MCF 10A (cell line): ENCODE results near the gene TMEM53. TPM values are rescaled to one million over a fixed set of nuclear protein-coding genes. Genes with fewer than 3 reads are reported as not detected.
"Not testable (repeated sequence)": the region's sequence is repeated elsewhere in the genome, so short reads cannot be mapped to it uniquely, and the experiment has no call there.

ENCODE experiments used
- BruUV-seq: library from RNA; stranded (reverse); fragments of 400-500 nt; replicated peaks from 2 replicates; lab custom pipeline; 2021; lab: Mats Ljungman, UMichigan
- CTCF ChIA-PET: fragments of 300-600 bp; sonication (Branson Sonifier 250); formaldehyde crosslinking; extraction: SDS; loops from one replicate; lab custom pipeline; 2021; ENCODE audit warnings: antibody characterized with exemption, inconsistent platforms; lab: Yijun Ruan, JAX
- POLR2A ChIA-PET: fragments of 300-600, 350-650 bp; sonication (Branson Sonifier 250); formaldehyde crosslinking; extraction: SDS; loops from one replicate; lab custom pipeline; 2020; ENCODE audit warnings: antibody characterized with exemption, inconsistent platforms; lab: Yijun Ruan, JAX
- DNase-seq: peaks from one replicate; pipeline ENCODE4 v3.0.0-alpha.2; 2018; ENCODE audit not compliant: unreplicated experiment
- H3K27ac Mint-ChIP-seq: one replicate; pipeline ENCODE4 v1.8.0; 2022; ENCODE audit warnings: mild to moderate bottlenecking, low read depth, mixed read lengths; ENCODE audit not compliant: unreplicated experiment
- H3K27me3 Mint-ChIP-seq: one replicate; pipeline ENCODE4 v1.8.0; 2022; ENCODE audit warnings: mixed read lengths; ENCODE audit not compliant: insufficient read depth, unreplicated experiment
- H3K36me3 Mint-ChIP-seq: one replicate; pipeline ENCODE4 v1.8.0; 2022; ENCODE audit warnings: mild to moderate bottlenecking, moderate library complexity, mixed read lengths; ENCODE audit not compliant: insufficient read depth, unreplicated experiment
- H3K4me1 Mint-ChIP-seq: one replicate; pipeline ENCODE4 v1.8.0; 2022; ENCODE audit warnings: mixed read lengths; ENCODE audit not compliant: insufficient read depth, unreplicated experiment
- H3K4me3 Mint-ChIP-seq: one replicate; pipeline ENCODE4 v1.8.0; 2022; ENCODE audit warnings: mild to moderate bottlenecking, moderate library complexity, mixed read lengths; ENCODE audit not compliant: unreplicated experiment
- H3K9me3 Mint-ChIP-seq: one replicate; pipeline ENCODE4 v1.8.0; 2022; ENCODE audit warnings: mixed read lengths; ENCODE audit not compliant: unreplicated experiment
- CTCF ChIP-seq: fragments of 200-600 bp; IDR thresholded peaks from one replicate; pipeline ENCODE4 v1.8.0; 2022; ENCODE audit warnings: antibody characterized with exemption, mild to moderate bottlenecking; ENCODE audit not compliant: unreplicated experiment
- intact Hi-C: fragments of 100-400 bp; cut with micrococcal nuclease; formaldehyde crosslinking; loops from 2 replicates; pipeline ENCODE4 v1.14.1; 2022
- total RNA-seq: library from RNA; stranded (reverse); gene quantifications from 2 replicates; pipeline ENCODE4 v1.2.3, GENCODE V29; 2022

The TMEM53 gene
- total RNA-seq, 1 experiment from 2014 or later: 2.2 TPM

DNA sequence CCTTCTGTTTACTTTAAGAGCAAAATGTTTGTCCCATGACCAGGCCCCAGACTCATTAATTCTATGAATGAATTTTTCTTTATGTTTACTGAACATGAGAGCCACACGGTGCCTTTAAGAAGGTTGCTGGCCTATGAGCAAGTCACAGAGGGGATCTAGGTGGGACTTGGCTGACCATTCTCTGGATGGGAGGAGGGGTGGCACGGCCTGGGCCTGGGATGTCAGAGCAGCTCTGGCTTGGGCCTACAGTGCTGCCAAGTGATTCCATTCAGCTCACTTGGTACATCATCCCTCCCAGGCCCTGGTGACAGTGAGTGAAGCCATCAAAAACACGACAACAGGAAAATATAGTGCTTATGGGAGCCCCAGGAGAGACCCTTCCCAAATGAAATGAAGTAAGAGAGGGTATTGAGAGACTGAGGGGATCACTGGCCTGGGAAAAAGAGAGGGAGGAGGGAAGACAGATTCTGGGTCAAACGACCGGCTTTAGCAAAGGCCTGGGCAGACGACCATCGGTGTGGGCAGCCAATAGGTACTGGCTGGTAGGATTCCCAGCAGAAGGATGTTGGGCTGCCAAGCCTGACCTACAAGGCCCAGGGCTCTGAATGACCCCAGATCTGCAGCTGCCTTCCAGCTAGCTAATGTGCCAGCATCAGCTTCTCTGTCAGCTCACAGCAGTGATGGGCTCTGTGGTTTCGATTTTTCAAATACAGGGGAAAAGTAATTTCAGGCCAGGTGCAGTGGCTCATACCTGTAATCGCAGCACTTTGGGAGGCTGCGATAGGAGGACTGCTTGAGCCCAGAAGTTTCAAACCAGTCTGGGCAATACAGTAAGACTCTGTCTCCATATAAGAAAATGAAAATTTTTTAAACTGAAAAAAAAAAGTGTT, 3.3 kb downstream of the TMEM53 start:
- Mint-ChIP-seq H3K9me3 (no peaks in the 10 kb centered on the region), H3K27me3 (no peaks in the 10 kb centered on the region), H3K27ac (no peak overlapping the region), H3K4me1 (peaks cover 17% of the 10 kb centered on the region), H3K36me3 (peaks cover 8% of the 10 kb centered on the region), H3K4me3 (no peak overlapping the region)
- TF ChIP-seq CTCF: no peak
- POLR2A ChIA-PET: interaction anchor here (0.8 kb wide), 1 partner anchor 18 kb away, joined by 3 read pairs; no protein-coding TSS in a partner anchor
- CTCF ChIA-PET: interaction anchor here (4.2 kb wide), 1 partner anchor 19 kb away, joined by 29 read pairs; no protein-coding TSS in a partner anchor
- no peak for DNase-seq
- BruUV-seq: no TSS peak
- intact Hi-C loops: no loop called here

DNA sequence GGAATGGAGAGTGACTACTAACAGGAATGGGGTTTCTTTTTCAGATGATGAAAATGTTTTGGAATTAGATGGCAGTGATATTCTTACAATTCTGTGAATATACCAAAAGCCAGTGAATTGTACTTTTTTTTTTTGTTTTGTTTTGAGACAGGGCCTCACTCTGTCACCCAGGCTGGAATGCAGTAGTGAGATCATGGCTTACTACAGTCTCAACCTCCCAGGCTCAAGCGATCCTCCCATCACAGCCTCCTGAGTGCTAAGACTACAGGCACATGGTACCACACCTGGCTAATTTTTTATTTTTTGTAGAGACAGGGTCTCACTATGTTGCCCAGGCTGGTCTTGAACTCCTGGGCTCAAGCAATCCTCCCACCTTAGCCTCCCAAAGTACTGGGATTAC, 7.6 kb downstream of the TMEM53 start:
- H3K4me3 Mint-ChIP-seq, H3K27me3 Mint-ChIP-seq, intact Hi-C loops, BruUV-seq, DNase-seq, H3K36me3 Mint-ChIP-seq, H3K27ac Mint-ChIP-seq, POLR2A ChIA-PET, H3K9me3 Mint-ChIP-seq, H3K4me1 Mint-ChIP-seq, CTCF ChIA-PET: not testable (repeated sequence)

DNA sequence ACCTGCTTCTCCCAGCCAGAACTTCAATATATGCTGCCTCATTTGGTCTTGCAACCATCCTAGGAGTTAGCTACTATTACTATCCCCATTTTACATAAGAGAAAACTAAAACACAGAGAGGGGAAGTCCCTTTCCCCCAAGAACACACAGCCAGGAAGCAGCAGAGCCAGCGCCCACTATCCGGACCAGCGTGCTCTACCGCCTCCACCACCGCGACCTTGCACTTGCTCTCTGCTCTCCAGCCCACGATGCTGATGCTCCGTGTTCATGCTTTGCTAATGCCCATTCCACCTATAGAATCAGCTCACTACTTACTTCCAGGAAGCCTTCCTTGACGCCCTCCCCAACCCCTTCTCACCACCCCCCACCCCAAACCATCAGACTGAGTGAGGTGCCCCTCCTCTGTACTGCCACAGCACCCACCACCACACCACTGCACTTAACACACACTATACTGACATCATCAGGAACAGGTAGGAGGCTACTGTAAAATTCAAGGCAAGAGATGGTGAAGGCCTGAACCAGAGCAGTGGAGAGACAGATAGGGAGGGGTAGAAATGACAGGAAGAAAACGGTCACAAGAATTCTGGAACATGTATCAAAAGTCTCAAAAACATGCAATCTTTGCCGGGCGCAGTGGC, 9.4 kb downstream of the TMEM53 start:
- peaks cover 8% of the 10 kb centered on the region for H3K36me3 Mint-ChIP-seq
- no peak overlapping the region for H3K4me3 Mint-ChIP-seq
- intact Hi-C loops: no loop called here
- no peaks in the 10 kb centered on the region for H3K27me3 Mint-ChIP-seq
- BruUV-seq: no TSS peak
- H3K27ac Mint-ChIP-seq: no peak overlapping the region
- TF ChIP-seq CTCF: no peak
- no peak for DNase-seq
- POLR2A ChIA-PET: no interaction called here
- H3K4me1 Mint-ChIP-seq: peaks cover 6% of the 10 kb centered on the region
- no peaks in the 10 kb centered on the region for H3K9me3 Mint-ChIP-seq
- CTCF ChIA-PET: interaction anchor here (0.6 to 5.3 kb wide), 4 partner anchors 9 to 134 kb away, joined by 3 to 51 read pairs (median 5); no protein-coding TSS in a partner anchor

DNA sequence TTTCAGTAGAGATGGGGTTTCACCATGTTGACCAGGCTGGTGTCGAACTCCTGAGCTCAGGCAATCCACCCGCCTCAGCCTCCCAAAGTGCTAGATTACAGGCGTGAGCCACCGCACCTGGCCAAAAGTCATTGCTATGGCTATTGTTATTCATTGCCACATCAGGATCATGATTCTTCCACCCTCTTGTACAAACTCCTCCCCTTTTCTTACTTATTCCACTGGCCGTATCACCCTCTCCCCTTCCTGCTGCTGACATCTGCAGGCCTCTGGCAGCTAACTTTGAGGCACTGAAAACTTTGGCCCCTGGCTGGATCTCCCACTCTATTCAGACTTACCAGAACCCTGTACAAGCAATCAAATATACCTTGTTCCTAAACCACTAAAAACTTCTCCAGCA, 10.9 kb downstream of the TMEM53 start:
- H3K4me3 Mint-ChIP-seq: no peak overlapping the region
- H3K9me3 Mint-ChIP-seq: no peaks in the 10 kb centered on the region
- no peak for DNase-seq
- H3K36me3 Mint-ChIP-seq: no peaks in the 10 kb centered on the region
- peak overlapping the region; percentile 31 for H3K27ac Mint-ChIP-seq
- no peaks in the 10 kb centered on the region for H3K27me3 Mint-ChIP-seq
- ChIA-PET POLR2A (no interaction called here), CTCF (interaction anchor here (0.6 to 5.3 kb wide), 4 partner anchors 11 to 446 kb away, joined by 3 to 51 read pairs (median 4); no protein-coding TSS in a partner anchor)
- BruUV-seq: no TSS peak
- intact Hi-C loops: no loop called here
- TF ChIP-seq CTCF: no peak
- H3K4me1 Mint-ChIP-seq: peaks cover 6% of the 10 kb centered on the region
